Smooth muscle cell (in vitro differentiated cells): ENCODE measurements around the gene SNAPC4. TPM values are rescaled to one million over a fixed set of nuclear protein-coding genes. Genes with fewer than 3 reads are reported as not detected.
"Not testable (repeated sequence)": the region's sequence is repeated elsewhere in the genome, so short reads cannot be mapped to it uniquely, and the experiment has no call there.

Experiments used
- DNase-seq: peaks from one replicate; lab custom pipeline; 2025; ENCODE audit not compliant: unreplicated experiment; lab: John Stamatoyannopoulos, UW
- H2AFZ ChIP-seq: fragments of 200-600 bp; sonication (generic); 2 replicates; pipeline ENCODE4 v1.6.0; 2016; ENCODE audit warnings: antibody characterized with exemption, low read depth, mild to moderate bottlenecking
- H3F3A ChIP-seq: fragments of 200-600 bp; sonication (generic); 2 replicates; pipeline ENCODE4 v1.6.0; 2017; ENCODE audit warnings: antibody characterized with exemption, low read depth
- H3K27ac ChIP-seq: fragments of 200-600 bp; sonication (generic); 2 replicates; pipeline ENCODE4 v1.5.1; 2016; ENCODE audit warnings: low read depth, mild to moderate bottlenecking
- H3K27me3 ChIP-seq: fragments of 200-600 bp; sonication (generic); 2 replicates; pipeline ENCODE4 v1.6.1; 2016; ENCODE audit warnings: low read depth, mild to moderate bottlenecking
- H3K36me3 ChIP-seq: fragments of 200-600 bp; sonication (generic); 2 replicates; pipeline ENCODE4 v1.5.1; 2016; ENCODE audit warnings: low read depth
- H3K4me1 ChIP-seq: fragments of 200-600 bp; sonication (generic); 2 replicates; pipeline ENCODE4 v1.5.1; 2016; ENCODE audit warnings: low read depth
- H3K4me2 ChIP-seq: fragments of 200-600 bp; sonication (generic); 2 replicates; pipeline ENCODE4 v1.6.0; 2016; ENCODE audit warnings: mild to moderate bottlenecking
- H3K4me3 ChIP-seq: fragments of 200-600 bp; sonication (generic); 2 replicates; pipeline ENCODE4 v1.5.1; 2016; ENCODE audit warnings: mild to moderate bottlenecking
- H3K79me2 ChIP-seq: fragments of 200-600 bp; sonication (generic); 2 replicates; pipeline ENCODE4 v1.6.0; 2016; ENCODE audit warnings: low read depth, mild to moderate bottlenecking
- H3K9ac ChIP-seq: fragments of 200-600 bp; sonication (generic); 2 replicates; pipeline ENCODE4 v1.6.0; 2016; ENCODE audit warnings: low read depth
- H3K9me3 ChIP-seq: fragments of 200-600 bp; sonication (generic); replicated peaks from 2 replicates; pipeline ENCODE4 v1.5.1; 2016; ENCODE audit warnings: low read depth
- H4K20me1 ChIP-seq: fragments of 200-600 bp; sonication (generic); 2 replicates; pipeline ENCODE4 v1.6.0; 2016; ENCODE audit warnings: low read depth
- CTCF ChIP-seq: fragments of 200-600 bp; sonication (generic); IDR thresholded peaks from 2 replicates; pipeline ENCODE4 v1.5.1; 2017; ENCODE audit warnings: borderline replicate concordance, mild to moderate bottlenecking, antibody characterized with exemption; ENCODE audit not compliant: insufficient read depth, poor library complexity, severe bottlenecking
- WGBS: methylation state at CpG from one replicate; pipeline ENCODE4 v1.1.7; 2016; ENCODE audit warnings: low lambda C conversion rate; 5-methylcytosine and 5-hydroxymethylcytosine counted together
- polyA plus RNA-seq: library from polyadenylated mRNA; unstranded; fragments of >200 nt; fragmentation: Nextera tagmentation; extraction: Ambion mirVana; gene quantifications from 2 replicates; pipeline ENCODE4 v1.2.1, GENCODE V29; 2016
- total RNA-seq: library from RNA; depleted of rRNA; stranded (reverse); fragments of >200 nt; gene quantifications from 2 replicates; pipeline ENCODE4 v1.2.3, GENCODE V29; 2014

Gene SNAPC4
- total and polyA plus RNA-seq, 2 experiments from 2014 or later: 4.2 to 9.0 TPM

- Histone ChIP-seq H3K9me3 (no peaks in the 10 kb centered on the region), H3K79me2 (peaks cover 4% of the 10 kb centered on the region), H3K4me3 (no peak overlapping the region), H3K36me3 (no peaks in the 10 kb centered on the region), H3K4me2 (no peak overlapping the region), H3F3A (peaks cover 5% of the 10 kb centered on the region), H2AFZ (no peak overlapping the region), H3K4me1 (no peaks in the 10 kb centered on the region), H4K20me1 (peaks cover 20% of the 10 kb centered on the region), H3K27ac (no peak overlapping the region), H3K9ac (no peak overlapping the region), H3K27me3 (no peaks in the 10 kb centered on the region)
- TF ChIP-seq CTCF: no peak
- 98% methylated on average over 20 of the region's 21 CpGs for WGBS
- no peak for DNase-seq
These were observed 29.2 kb upstream of the SNAPC4 start for GRCh38 chr9:136429075-136429628.

GRCh38 chr9:136426787-136427186 lies 26.8 kb upstream of the SNAPC4 start:
- Histone ChIP-seq H3F3A (peaks cover 5% of the 10 kb centered on the region), H3K9ac (no peak overlapping the region), H3K36me3 (no peaks in the 10 kb centered on the region), H3K9me3 (no peaks in the 10 kb centered on the region), H4K20me1 (peaks cover 7% of the 10 kb centered on the region), H3K79me2 (no peaks in the 10 kb centered on the region), H2AFZ (no peak overlapping the region), H3K27me3 (no peaks in the 10 kb centered on the region), H3K4me1 (no peaks in the 10 kb centered on the region), H3K4me2 (no peak overlapping the region), H3K27ac (no peak overlapping the region), H3K4me3 (no peak overlapping the region)
- 87% methylated on average over 12 of the region's 12 CpGs for WGBS
- TF ChIP-seq CTCF: no peak
- DNase-seq: no peak

GRCh38 chr9:136425367-136425766 lies 25.4 kb upstream of the SNAPC4 start:
- H3K9me3 ChIP-seq, H3K4me1 ChIP-seq, H3K27me3 ChIP-seq, H3K79me2 ChIP-seq, H3K27ac ChIP-seq, H4K20me1 ChIP-seq, H3K9ac ChIP-seq, H3K36me3 ChIP-seq, H3K4me3 ChIP-seq, H2AFZ ChIP-seq, H3F3A ChIP-seq, DNase-seq, H3K4me2 ChIP-seq: not testable (repeated sequence)
- WGBS: 85% methylated on average over 7 of the region's 7 CpGs

- Histone ChIP-seq H3K4me1 (no peaks in the 10 kb centered on the region), H3K27me3 (no peaks in the 10 kb centered on the region), H3K4me3 (no peak overlapping the region), H2AFZ (no peak overlapping the region), H3K36me3 (no peaks in the 10 kb centered on the region), H3K79me2 (no peaks in the 10 kb centered on the region), H3K4me2 (no peak overlapping the region), H3F3A (peaks cover 5% of the 10 kb centered on the region), H3K9me3 (no peaks in the 10 kb centered on the region), H3K27ac (no peak overlapping the region), H3K9ac (no peak overlapping the region), H4K20me1 (peaks cover 7% of the 10 kb centered on the region)
- TF ChIP-seq CTCF: no peak
- whole genome bisulfite sequencing: 93% methylated on average over 27 of the region's 27 CpGs
- no peak for DNase-seq
These were observed 24.9 kb upstream of the SNAPC4 start for GRCh38 chr9:136424750-136425362.
